LNCaP clone FGC (cell line): Measurements from ENCODE around the gene TMEM132D.

ENCODE experiments used
- DNase-seq: peaks from one replicate; pipeline ENCODE4 v3.0.0-alpha.2; 2011; ENCODE audit warnings: low read depth
- H3K4me3 ChIP-seq: 2 replicates; pipeline ENCODE4 v1.5.1; 2011; ENCODE audit warnings: mild to moderate bottlenecking, low read depth, low read length, control low read depth
- TF ChIP-seq, protein P1 (sequence below): IDR thresholded peaks from 2 replicates; pipeline ENCODE4 v1.5.1; 2012; ENCODE audit warnings: mild to moderate bottlenecking; ENCODE audit not compliant: control insufficient read depth, insufficient read depth; ENCODE audit errors: extremely low read depth

Gene TMEM132D

DNA sequence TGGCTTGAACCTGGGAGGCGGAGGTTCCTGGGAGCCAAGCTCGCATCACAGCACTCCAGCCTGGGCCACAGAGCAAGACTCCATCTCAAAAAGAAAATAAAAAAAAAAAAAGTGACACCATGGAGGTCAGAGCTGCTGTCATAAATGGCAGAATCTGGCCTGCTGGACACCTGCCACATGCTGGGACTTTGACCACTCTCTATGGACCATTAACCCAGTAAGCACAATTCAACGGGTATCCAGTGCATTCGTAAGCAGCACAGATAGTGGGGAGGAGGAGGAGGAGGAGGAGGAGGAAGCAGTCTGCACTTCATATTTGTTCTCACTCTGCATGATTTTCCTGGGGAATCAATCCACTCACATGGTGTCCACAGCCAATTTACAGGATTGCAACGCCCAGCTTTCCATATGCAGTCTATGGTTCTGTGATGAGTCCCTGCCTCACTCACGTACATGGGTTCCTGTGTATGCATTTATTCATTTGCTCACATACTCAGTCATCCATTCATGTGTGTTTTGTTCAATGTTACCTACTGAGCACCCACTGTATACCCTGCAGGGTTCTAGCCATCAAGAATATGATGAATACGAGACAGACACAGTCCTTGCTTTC is 723.8 kb downstream of the TMEM132D start:
- TF ChIP-seq, protein P1, sequence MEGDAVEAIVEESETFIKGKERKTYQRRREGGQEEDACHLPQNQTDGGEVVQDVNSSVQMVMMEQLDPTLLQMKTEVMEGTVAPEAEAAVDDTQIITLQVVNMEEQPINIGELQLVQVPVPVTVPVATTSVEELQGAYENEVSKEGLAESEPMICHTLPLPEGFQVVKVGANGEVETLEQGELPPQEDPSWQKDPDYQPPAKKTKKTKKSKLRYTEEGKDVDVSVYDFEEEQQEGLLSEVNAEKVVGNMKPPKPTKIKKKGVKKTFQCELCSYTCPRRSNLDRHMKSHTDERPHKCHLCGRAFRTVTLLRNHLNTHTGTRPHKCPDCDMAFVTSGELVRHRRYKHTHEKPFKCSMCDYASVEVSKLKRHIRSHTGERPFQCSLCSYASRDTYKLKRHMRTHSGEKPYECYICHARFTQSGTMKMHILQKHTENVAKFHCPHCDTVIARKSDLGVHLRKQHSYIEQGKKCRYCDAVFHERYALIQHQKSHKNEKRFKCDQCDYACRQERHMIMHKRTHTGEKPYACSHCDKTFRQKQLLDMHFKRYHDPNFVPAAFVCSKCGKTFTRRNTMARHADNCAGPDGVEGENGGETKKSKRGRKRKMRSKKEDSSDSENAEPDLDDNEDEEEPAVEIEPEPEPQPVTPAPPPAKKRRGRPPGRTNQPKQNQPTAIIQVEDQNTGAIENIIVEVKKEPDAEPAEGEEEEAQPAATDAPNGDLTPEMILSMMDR: no peak
- H3K4me3 ChIP-seq: no peak overlapping the region
- no peak for DNase-seq

DNA sequence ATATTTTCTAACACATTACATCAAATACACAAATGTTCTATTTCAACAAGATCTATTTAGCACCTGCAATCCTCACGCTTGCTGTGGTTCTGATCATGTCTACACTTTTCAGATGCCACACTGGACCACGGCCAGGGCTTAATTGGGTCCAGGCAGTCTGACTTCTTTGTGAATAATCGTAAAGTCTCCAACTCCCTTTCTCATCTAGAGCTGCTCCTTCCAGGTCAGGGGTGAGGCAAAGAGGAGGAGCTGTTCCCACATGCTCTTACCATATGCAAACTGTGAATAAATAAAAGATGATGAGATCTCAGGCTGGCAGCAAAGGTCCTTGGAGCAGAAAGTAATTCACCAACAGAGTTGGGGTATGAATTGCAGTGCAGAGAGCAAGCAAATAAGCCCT is 733.9 kb downstream of the TMEM132D start:
- TF ChIP-seq, protein P1: no peak
- DNase-seq: no peak
- no peak overlapping the region for H3K4me3 ChIP-seq

DNA sequence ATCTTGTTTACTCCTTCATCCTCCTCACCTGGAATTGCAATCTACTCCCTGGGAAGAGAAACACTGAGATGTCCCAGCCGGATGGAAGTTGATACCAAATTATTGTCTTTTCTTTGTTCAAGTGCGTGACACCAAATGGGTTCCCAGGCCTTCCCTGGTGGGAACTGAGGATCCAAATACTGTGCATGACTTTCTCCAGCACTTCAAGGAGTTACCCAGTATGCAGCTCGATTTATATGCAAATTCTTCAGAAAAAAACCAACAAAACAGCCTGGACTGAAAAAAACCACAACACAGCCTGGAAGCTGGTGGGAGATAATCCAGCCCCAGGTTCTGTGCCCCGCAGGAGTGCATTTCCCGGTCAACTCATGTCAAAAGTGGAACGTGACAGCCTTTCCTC is 740.0 kb downstream of the TMEM132D start:
- DNase-seq: no peak
- no peak overlapping the region for H3K4me3 ChIP-seq
- TF ChIP-seq, protein P1: no peak

DNA sequence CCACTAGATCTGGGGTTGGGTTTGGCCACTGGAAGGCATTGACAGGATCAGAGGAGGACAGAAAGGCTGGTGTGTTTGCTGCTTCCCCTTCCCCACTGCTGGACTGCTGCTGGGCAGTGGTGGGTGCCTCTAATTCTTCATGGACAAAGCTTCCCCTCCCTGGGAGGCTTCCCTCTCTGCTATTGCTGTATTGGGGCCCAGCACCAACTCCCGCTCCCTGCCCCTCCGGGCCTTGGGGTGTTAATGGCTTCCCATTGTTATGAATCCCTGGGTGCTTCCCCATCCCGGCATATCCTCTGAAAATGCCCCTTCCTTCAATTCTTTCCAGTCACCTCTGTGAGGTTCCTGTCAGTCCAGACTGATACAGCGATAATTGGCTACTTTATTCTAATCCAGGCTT is 740.4 kb downstream of the TMEM132D start:
- TF ChIP-seq, protein P1: no peak
- H3K4me3 ChIP-seq: no peak overlapping the region
- no peak for DNase-seq

DNA sequence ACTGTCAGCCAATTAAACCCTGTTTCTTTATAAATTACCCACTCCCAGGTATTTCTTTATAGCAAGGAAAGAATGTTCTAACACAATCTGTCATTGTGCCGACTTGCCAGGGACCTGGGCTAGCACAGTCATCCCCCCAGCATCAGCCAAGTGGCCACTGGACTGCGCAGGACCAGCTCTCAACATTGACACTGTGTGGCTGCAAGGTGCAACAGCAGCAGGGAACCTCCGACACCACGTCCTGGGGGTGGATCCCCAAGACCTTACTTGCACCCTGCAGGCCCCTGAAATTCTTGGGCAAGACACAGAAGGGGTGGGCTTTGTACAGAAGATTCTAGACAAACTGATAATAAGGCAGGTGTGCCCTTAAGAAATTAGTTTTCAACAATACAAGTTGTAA is 741.0 kb downstream of the TMEM132D start:
- no peak for DNase-seq
- TF ChIP-seq, protein P1: no peak
- no peak overlapping the region for H3K4me3 ChIP-seq

DNA sequence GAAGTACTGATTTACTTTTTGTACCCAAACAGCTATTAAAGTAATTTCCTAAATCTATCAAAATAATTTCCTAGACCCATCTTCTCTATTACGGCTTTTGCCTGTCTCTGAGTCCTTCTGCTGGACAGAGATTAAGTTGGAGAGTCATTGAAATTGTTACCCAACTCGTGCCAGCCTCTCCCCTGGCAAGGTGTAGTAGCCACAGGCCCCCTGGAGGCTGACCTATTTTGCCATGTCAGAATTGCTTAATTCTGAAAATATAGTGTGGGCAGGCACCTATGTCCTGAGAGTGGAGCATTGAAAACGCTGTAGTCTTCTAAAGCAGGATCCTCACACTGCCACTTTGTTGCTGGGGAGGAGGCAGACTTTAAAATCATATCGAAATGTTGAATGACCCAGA is 742.3 kb downstream of the TMEM132D start:
- no peak for DNase-seq
- no peak overlapping the region for H3K4me3 ChIP-seq
- TF ChIP-seq, protein P1: no peak

DNA sequence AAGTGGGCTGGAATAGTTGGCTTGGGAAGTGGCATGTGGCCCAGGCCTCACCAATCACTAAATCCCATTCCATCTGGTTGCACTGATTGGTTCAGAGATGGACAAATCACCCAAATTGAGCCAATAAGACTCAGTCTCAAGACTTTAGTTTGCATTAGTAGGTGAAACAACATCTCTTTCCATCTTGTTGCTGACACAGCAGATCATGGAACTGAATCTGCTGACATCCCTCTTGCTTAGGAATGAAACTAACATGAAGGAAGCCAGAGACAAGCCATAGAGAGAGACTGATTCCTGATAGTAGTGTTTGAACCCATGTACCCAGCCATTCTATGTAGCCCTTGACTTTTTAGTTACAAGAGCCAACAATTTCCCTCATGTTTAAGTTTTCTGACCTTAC is 743.5 kb downstream of the TMEM132D start:
- TF ChIP-seq, protein P1: no peak
- H3K4me3 ChIP-seq: no peak overlapping the region
- no peak for DNase-seq
